IPS DF 4.7 (cell line): ENCODE results near the gene EYA3.
A peak's percentile ranks its signal among the peaks of the same experiment; 100 is the strongest.

ENCODE experiments used
- DNase-seq: peaks from one replicate; pipeline ENCODE4 v3.0.0-alpha.2; 2013; ENCODE audit warnings: low spot score; ENCODE audit errors: extremely low read depth

Gene EYA3

GRCh38 chr1:28088168-28088961 is at the start of gene EYA3:
Gene EYA3 (minus strand): TSS chr1:28088610. CDS start chr1:28058026, 30,584 bp downstream.
- DNase-seq, result peak; percentile 90

DNA sequence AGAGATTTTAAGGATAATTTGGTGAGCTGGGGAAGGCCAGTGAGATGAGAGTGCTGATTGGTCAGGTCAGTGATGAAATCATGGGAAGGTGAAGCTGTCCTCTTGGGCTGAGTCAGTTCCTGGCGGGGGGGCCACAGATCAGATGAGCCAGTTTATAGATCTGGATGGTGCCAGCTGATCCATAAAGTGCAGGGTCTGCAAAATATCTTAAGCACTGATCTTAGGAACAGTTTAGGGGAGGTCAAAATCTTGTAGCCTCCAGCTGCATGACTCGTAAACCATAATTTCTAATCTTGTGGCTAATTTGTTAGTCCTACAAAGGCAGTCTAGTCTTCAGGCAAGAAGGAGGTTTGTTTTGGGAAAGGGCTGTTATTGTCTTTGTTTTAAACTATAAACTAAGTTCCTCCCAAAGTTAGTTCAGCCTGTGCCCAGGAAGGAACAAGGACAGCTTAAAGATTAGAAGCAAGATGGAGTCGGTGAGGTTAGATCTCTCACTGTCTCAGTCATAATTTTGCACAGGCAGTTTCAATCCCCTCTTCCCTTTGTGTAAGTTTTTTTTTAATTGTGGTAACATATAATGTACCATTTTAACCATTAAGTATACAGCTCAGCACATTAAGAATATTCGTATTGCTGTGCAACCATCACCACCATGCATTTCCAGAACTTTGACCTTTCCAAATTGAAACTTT is 48.7 kb upstream of the EYA3 start:
- no peak for DNase-seq

- DNase-seq, result no peak
These were observed 47.9 kb upstream of the EYA3 start for GRCh38 chr1:28136169-28136921.

DNA sequence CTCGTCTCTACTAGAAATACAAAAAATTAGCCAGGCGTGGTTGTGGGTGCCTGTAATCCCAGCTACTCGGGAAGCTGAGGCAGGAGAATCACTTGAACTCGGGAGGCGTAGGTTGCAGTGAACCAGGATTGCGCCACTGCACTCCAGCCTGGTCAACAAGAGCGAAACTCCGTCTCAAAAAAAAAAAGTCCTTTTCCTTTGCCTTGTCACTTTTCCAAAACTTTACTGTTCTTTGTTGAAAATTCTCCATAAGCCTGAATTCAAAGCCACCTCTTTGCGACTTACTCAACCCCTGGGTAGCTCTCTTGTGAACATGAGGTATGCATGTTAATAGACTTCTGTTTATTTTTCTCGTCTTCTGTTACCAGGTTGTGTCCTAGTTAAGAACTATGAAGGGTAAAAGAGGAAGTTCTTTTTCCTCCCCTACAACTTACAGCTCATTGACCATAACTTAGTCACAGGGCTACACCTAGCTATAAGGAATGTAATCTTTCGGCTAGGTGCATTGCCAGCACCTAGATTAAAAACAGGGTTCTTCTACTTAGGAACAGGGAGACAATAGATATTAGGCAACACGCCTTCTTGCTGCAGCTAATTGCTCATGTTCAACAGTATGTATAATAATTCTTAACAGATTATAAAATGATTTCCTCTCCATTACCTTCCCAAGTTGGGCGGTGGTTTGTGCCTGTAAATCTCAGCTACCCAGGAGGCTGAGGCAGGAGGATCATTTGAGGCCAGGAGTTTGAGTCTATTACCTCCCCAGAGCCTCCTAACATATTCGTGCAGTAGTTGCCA is 47.2 kb upstream of the EYA3 start:
- no peak for DNase-seq

DNA sequence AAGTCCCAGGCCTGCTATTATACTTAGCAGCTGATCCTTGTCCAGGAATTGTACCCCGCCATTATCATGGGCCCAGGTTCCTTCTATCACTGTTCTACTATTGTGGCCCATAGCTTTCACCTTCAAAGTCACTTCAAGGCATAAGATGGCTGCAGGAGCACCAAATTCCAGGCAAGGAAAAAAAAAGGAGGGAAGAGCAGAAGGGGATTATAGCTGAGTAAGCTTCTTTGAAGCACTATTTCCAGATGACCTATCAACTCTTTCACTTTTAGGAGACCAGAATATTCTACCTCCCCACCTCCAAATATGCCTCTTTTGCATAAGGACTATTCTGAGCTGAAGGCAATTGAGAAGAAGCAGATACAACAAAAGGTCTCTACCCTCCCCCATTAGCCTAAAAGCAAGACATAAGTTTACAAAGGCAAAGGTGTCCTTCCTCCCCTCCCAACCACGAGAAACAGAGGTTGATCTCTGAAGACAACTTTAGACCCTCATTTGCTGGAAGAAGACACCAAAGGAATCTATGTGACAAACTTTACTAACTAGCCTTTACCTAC is 46.3 kb upstream of the EYA3 start:
- no peak for DNase-seq

- DNase-seq, result no peak
These were observed 44.1 kb upstream of the EYA3 start for GRCh38 chr1:28132171-28133167.

DNA sequence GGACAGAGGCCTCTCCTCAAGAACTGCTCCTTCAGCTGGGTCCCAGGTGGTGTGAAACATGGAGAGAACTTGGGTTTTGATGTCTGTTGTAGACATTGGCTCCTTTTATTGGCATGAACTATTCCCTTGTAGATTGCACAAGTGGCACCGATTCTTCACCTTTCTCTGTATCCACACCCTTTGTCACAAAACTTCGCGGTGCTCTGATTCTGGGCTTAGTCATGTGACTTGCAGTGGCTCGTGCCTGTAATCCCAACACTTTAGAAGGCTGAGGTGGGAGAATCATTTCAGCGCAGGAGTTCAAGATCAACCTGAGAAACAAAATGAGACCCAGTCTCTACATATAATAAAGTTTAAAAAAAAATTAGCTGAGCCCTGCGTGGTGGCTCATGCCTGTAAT is 42.5 kb upstream of the EYA3 start:
- no peak for DNase-seq

- DNase-seq, result no peak
These were observed 40.7 kb upstream of the EYA3 start for GRCh38 chr1:28129150-28129549.

GRCh38 chr1:28127617-28128257 is 39.3 kb upstream of the EYA3 start:
- DNase-seq, result no peak

GRCh38 chr1:28126783-28127490 is 38.5 kb upstream of the EYA3 start:
- DNase-seq, result no peak

DNA sequence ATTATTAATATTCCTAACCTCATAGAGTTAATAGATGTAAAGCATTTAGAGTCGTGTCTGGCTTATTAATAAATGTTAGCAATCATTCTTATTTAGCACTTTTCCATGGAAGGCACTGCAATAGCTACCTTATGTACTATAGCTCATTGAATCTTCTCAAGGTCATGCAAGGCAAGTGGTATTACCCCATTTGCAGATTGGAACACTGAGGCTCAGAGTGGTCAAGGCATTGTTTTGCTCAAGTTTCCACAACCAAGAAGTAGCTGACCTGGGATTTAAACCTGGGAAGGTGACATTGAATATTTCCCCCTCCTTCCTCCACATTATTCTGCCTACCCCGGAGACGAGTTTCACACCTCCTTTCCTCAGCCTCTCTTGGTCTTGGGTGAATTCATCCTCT is 37.8 kb upstream of the EYA3 start:
- DNase-seq, result no peak

DNA sequence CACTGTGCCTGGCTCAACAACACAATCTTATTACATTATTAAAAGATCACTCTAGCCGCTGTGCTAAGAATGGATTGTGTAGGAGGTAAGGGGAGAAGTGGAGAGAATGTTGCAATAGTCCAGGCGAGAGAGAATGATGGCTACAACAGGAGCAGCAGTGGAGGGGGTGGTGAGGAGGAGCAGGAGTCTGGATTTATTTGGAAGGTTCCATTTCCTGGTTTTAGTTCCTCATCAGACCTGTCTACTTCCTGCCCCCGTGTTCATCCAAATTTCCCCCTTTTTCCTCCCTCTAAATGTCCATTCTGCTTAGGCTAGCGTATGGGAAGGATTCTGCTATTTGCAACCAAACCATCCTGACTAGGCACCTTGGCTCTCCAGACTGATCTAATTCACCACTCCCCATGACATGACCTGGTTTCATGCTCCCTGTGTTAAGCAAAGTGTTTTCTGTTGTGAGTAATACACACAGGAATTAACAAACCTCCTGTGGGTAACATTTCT is 35.1 kb upstream of the EYA3 start:
- no peak for DNase-seq

- no peak for DNase-seq
These were observed 33.8 kb upstream of the EYA3 start for GRCh38 chr1:28122183-28122582.

GRCh38 chr1:28119556-28119955 is 31.1 kb upstream of the EYA3 start:
- DNase-seq, result no peak

DNA sequence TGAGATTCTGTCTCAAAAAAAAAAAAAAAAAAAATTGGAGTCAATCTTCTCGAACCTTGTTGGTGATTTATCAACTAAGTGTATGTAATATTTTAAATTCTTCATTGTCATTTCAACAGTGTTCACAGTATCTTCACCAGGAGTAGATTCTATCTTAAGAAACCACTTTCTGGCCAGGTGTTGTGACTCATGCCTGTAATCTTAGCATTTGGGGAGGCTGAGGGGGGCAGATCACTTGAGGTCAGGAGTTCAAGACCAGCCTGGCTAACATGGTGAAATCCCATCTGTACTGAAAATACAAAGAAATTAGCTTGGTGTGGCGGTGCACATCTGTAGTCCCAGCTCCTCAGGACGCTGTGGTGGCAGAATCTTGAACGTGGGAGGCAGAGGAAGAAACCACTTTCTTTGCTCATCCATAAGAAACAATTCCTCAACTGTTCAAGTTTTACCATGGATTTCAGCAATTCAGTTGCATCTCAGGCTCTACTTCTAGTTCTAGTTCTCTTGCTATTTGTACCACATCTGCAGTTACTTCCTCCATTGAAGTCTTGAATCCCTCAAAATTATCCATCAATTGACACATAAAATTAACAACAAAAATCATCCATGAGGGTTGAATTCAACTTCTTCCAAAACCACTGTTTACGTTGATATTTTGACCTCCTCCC is 30.4 kb upstream of the EYA3 start:
- no peak for DNase-seq

- no peak for DNase-seq
These were observed 26.9 kb upstream of the EYA3 start for GRCh38 chr1:28115267-28115666.

DNA sequence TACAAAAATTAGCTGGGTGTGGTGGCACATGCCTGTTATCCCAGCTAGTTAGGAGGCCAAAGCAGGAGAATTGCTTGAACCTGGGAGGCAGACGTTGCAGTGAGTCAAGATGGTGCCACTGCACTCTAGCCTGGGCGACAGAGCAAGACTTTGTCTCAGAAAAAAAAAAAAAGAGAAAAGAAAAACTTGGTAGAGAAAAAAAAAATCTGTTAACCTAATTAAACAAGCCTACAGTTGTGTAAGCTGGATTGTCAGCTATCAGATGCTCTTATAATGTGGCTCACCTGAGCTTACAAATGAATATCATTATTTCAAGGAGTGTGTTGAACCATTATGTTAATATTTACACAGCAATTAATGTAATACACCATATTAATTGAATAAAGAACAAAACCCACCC is 26.4 kb upstream of the EYA3 start:
- DNase-seq, result no peak

DNA sequence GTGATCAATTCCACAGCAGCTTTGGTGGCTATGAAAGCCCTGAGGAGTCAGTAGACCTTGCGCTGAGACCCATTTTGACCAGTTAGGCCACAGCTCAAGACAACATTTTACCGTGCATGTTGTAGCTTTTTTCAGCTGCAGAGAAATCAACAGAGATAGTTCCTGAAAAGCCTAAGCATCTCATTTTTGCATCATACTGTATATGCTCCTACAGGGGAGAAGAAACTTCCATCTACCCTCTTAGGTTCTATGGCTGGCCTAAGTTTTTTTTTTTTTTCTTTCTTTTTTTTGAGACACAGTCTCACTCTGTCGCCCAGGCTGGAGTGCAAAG is 24.8 kb upstream of the EYA3 start:
- DNase-seq, result no peak
